H1 (cell line): ENCODE data around the gene SNTN. TPM values are rescaled to one million over a fixed set of nuclear protein-coding genes. Genes with fewer than 3 reads are reported as not detected.

Source experiments
- CTCF ChIA-PET: fragments of 300-600 bp; sonication (Branson Sonifier 250); formaldehyde crosslinking; loops from one replicate; lab custom pipeline; 2021; ENCODE audit not compliant: partially characterized antibody; lab: Charles Lee
- POLR2A ChIA-PET: fragments of 300-600 bp; sonication (Branson Sonifier 250); formaldehyde crosslinking; loops from one replicate; lab custom pipeline; 2021; ENCODE audit warnings: inconsistent platforms; ENCODE audit not compliant: partially characterized antibody; lab: Charles Lee
- DNase-seq, 2 experiments: peaks; one replicate each; pipeline versions ENCODE4 v3.0.0 to v3.0.0-alpha.2; 2010 to 2022; ENCODE audit warnings: low spot score in 2 of 2, low read depth in 1 of 2, mixed read lengths in 1 of 2
- FAIRE-seq: peaks from 2 replicates; lab custom pipeline; 2011; peaks lifted over from hg19 to GRCh38; lab: Jason Lieb, UNC
- H2AFZ ChIP-seq: 2 replicates; pipeline ENCODE4 v1.8.1; 2012; ENCODE audit warnings: low read length, inconsistent platforms
- H2AK5ac ChIP-seq: 2 replicates; pipeline ENCODE4 v1.6.1; 2013; ENCODE audit warnings: low read depth, low read length
- H2BK120ac ChIP-seq: replicated peaks from 2 replicates; pipeline ENCODE3; 2013; ENCODE audit warnings: low read depth, low read length, inconsistent platforms
- H2BK12ac ChIP-seq: 2 replicates; pipeline ENCODE4 v1.6.1; 2013; ENCODE audit warnings: low read depth, low read length
- H2BK15ac ChIP-seq: 2 replicates; pipeline ENCODE4 v1.6.1; 2013; ENCODE audit warnings: low read length
- H2BK20ac ChIP-seq: 2 replicates; pipeline ENCODE4 v1.6.1; 2013; ENCODE audit warnings: low read length
- H2BK5ac ChIP-seq: 2 replicates; pipeline ENCODE4 v1.6.1; 2013; ENCODE audit warnings: low read depth, low read length
- H3K14ac ChIP-seq: 2 replicates; pipeline ENCODE4 v1.6.1; 2013; ENCODE audit warnings: inconsistent platforms; ENCODE audit not compliant: insufficient read length
- H3K18ac ChIP-seq: 2 replicates; pipeline ENCODE4 v1.6.1; 2013; ENCODE audit warnings: low read length; ENCODE audit errors: extremely low read depth
- H3K23ac ChIP-seq: 2 replicates; pipeline ENCODE4 v1.6.1; 2013; ENCODE audit warnings: inconsistent platforms; ENCODE audit not compliant: insufficient read length
- H3K23me2 ChIP-seq: 2 replicates; pipeline ENCODE4 v1.6.1; 2013; ENCODE audit warnings: low read depth, low read length
- H3K27ac ChIP-seq: 2 replicates; pipeline ENCODE4 v1.6.1; 2011; ENCODE audit warnings: low read depth, low read length, inconsistent platforms
- H3K27me3 ChIP-seq, 4 experiments: replicated peaks in 1 of 4; 1 replicate in 1 of 4; 2 replicates in 3 of 4; pipeline versions ENCODE4 v1.6.1 to v1.8.1; 2011 to 2013; ENCODE audit warnings: low read length in 3 of 4, mild to moderate bottlenecking in 3 of 4, inconsistent platforms in 2 of 4, mixed read lengths in 2 of 4, moderate library complexity in 1 of 4; ENCODE audit not compliant: control insufficient read depth in 3 of 4, insufficient read depth in 3 of 4; ENCODE audit errors: extremely low read depth in 1 of 4
- H3K36me3 ChIP-seq, 4 experiments: 2 replicates each; pipeline versions ENCODE4 v1.6.1 to v1.8.1; 2011 to 2013; ENCODE audit warnings: mild to moderate bottlenecking in 4 of 4, low read length in 3 of 4, moderate library complexity in 2 of 4, control low read depth in 1 of 4, inconsistent platforms in 1 of 4; ENCODE audit not compliant: insufficient read depth in 4 of 4, control insufficient read depth in 2 of 4
- H3K4ac ChIP-seq: replicated peaks from 2 replicates; pipeline ENCODE3; 2013; ENCODE audit warnings: low read length, low read depth, mixed read lengths, inconsistent platforms; ENCODE audit not compliant: insufficient read length
- H3K4me1 ChIP-seq, 4 experiments: replicated peaks in 1 of 4; 1 replicate in 1 of 4; 2 replicates in 3 of 4; pipeline versions ENCODE4 v1.6.1 to v1.8.1; 2011 to 2013; ENCODE audit warnings: low read length in 3 of 4, inconsistent platforms in 2 of 4, mixed read lengths in 1 of 4; ENCODE audit not compliant: insufficient read depth in 4 of 4, control insufficient read depth in 3 of 4
- H3K4me2 ChIP-seq, 2 experiments: 2 replicates each; pipeline versions ENCODE4 v1.6.1 to v1.8.1; 2011 to 2013; ENCODE audit warnings: low read depth in 2 of 2, low read length in 2 of 2, control low read depth in 1 of 2, inconsistent platforms in 1 of 2, mild to moderate bottlenecking in 1 of 2; ENCODE audit not compliant: insufficient read depth in 1 of 2
- H3K4me3 ChIP-seq, 4 experiments: fragments of 200-600, 300-600 bp in 1 of 4; sonication (generic), shearing (Covaris generic), sonication (Bioruptor Twin) in 1 of 4; 2 replicates each; pipeline versions ENCODE4 v1.5.1 to v1.8.1; 2011 to 2016; ENCODE audit warnings: low read length in 4 of 4, low read depth in 3 of 4, control low read depth in 2 of 4, inconsistent platforms in 2 of 4, mild to moderate bottlenecking in 2 of 4, mixed read lengths in 1 of 4, moderate library complexity in 1 of 4; ENCODE audit not compliant: insufficient read depth in 2 of 4; ENCODE audit errors: extremely low read depth in 1 of 4
- H3K56ac ChIP-seq: replicated peaks from 2 replicates; pipeline ENCODE3; 2013; ENCODE audit warnings: low read depth, mild to moderate bottlenecking, mixed read lengths, low read length, inconsistent platforms; ENCODE audit not compliant: insufficient read length
- H3K79me1 ChIP-seq: 2 replicates; pipeline ENCODE4 v1.6.1; 2013; ENCODE audit warnings: low read depth, low read length, control low read depth
- H3K79me2 ChIP-seq, 2 experiments: 2 replicates each; pipeline versions ENCODE4 v1.6.1 to v1.8.1; 2012 to 2013; ENCODE audit warnings: low read length in 2 of 2, mild to moderate bottlenecking in 2 of 2, inconsistent platforms in 1 of 2; ENCODE audit not compliant: insufficient read depth in 2 of 2, control insufficient read depth in 1 of 2
- H3K9ac ChIP-seq, 4 experiments: replicated peaks in 1 of 4; 1 replicate in 1 of 4; 2 replicates in 3 of 4; pipeline versions ENCODE4 v1.6.1 to v1.8.1; 2011 to 2013; ENCODE audit warnings: low read depth in 3 of 4, low read length in 3 of 4, control low read depth in 2 of 4, mild to moderate bottlenecking in 2 of 4, moderate library complexity in 2 of 4, inconsistent platforms in 1 of 4; ENCODE audit errors: extremely low read depth in 1 of 4
- H3K9me3 ChIP-seq, 2 experiments: 2 replicates each; pipeline versions ENCODE4 v1.6.1 to v1.8.1; 2012 to 2013; ENCODE audit warnings: mild to moderate bottlenecking in 2 of 2, moderate library complexity in 2 of 2, control low read depth in 1 of 2, inconsistent platforms in 1 of 2, low read depth in 1 of 2, low read length in 1 of 2, mixed read lengths in 1 of 2; ENCODE audit not compliant: insufficient read depth in 2 of 2
- H4K20me1 ChIP-seq, 2 experiments: replicated peaks in 1 of 2; 2 replicates each; pipeline versions ENCODE3 to v1.8.1; 2011 to 2013; ENCODE audit warnings: inconsistent platforms in 2 of 2, low read length in 2 of 2, mild to moderate bottlenecking in 1 of 2; ENCODE audit not compliant: insufficient read depth in 2 of 2, control insufficient read depth in 1 of 2
- H4K5ac ChIP-seq: 2 replicates; pipeline ENCODE4 v1.6.1; 2013; ENCODE audit warnings: low read length, low read depth, mixed read lengths, inconsistent platforms; ENCODE audit not compliant: insufficient read length
- H4K8ac ChIP-seq: 2 replicates; pipeline ENCODE4 v1.8.0; 2013; ENCODE audit warnings: mild to moderate bottlenecking, moderate library complexity, low read length, inconsistent platforms; ENCODE audit not compliant: insufficient read depth; ENCODE audit errors: extremely low read depth
- H4K91ac ChIP-seq: replicated peaks from 2 replicates; pipeline ENCODE3; 2013; ENCODE audit warnings: low read length, mixed read lengths, inconsistent platforms; ENCODE audit not compliant: insufficient read length
- JUND ChIP-seq: IDR thresholded peaks from 2 replicates; pipeline ENCODE4 v1.6.1; 2011; ENCODE audit warnings: mild to moderate bottlenecking, improper control_type of control experiment, low read length
- KDM5A ChIP-seq: fragments of 200-600 bp; IDR thresholded peaks from 2 replicates; pipeline ENCODE4 v1.7.1; 2012; ENCODE audit warnings: mild to moderate bottlenecking, low read length, inconsistent platforms, mixed read lengths
- RAD21 ChIP-seq, 2 experiments: IDR thresholded peaks in 1 of 2; conservative IDR thresholded peaks in 1 of 2; 2 replicates each; pipeline ENCODE4 v1.6.1; 2011; ENCODE audit warnings: low read depth in 2 of 2, low read length in 2 of 2, improper control_type of control experiment in 1 of 2, inconsistent platforms in 1 of 2, mild to moderate bottlenecking in 1 of 2, moderate library complexity in 1 of 2
- TCF12 ChIP-seq: IDR thresholded peaks from 2 replicates; pipeline ENCODE4 v1.6.1; 2011; ENCODE audit warnings: low read depth, mild to moderate bottlenecking, low read length
- WGBS, 2 experiments: shearing (Covaris generic) in 1 of 2; methylation state at CpG; one replicate each; pipeline versions ENCODE4 v1.1.6 to v1.1.7; 2013 to 2015; ENCODE audit warnings: low lambda C conversion rate in 2 of 2, mixed read lengths in 2 of 2, inconsistent platforms in 1 of 2, low coverage in 1 of 2, missing lambda C conversion rate in 1 of 2; ENCODE audit not compliant: insufficient replicate concordance in 2 of 2, insufficient coverage in 1 of 2, insufficient read length in 1 of 2; ENCODE audit errors: extremely low coverage in 1 of 2, missing lambda C conversion rate in 1 of 2; 5-methylcytosine and 5-hydroxymethylcytosine counted together
- polyA plus RNA-seq, 7 experiments: library from polyadenylated mRNA; depleted of rRNA in 3 of 7; stranded (reverse) in 5 of 7; unstranded in 2 of 7; fragments of >200 nt in 5 of 7; fragments of 200-250 nt in 2 of 7; gene quantifications; 1 replicate in 5 of 7; 2 replicates in 1 of 7; 4 replicates in 1 of 7; pipeline versions ENCODE4 v1.2.1 to v1.2.3, GENCODE V29; 2011 to 2013; ENCODE audit warnings: missing spikeins in 2 of 7, mixed read lengths in 2 of 7
- total RNA-seq: library from RNA; stranded (reverse); fragmentation: NEBNext Ultra II Directional; extraction: Animal tissue kit (Norgen Biotek cat#: 25700); gene quantifications from 2 replicates; pipeline ENCODE4 v1.2.1, GENCODE V29; 2021

SNTN gene
- total and polyA plus RNA-seq, 2 of the 8 experiments (the other 6 are each of a cell fraction or from before 2014, with no cell fraction given): not detected

DNA sequence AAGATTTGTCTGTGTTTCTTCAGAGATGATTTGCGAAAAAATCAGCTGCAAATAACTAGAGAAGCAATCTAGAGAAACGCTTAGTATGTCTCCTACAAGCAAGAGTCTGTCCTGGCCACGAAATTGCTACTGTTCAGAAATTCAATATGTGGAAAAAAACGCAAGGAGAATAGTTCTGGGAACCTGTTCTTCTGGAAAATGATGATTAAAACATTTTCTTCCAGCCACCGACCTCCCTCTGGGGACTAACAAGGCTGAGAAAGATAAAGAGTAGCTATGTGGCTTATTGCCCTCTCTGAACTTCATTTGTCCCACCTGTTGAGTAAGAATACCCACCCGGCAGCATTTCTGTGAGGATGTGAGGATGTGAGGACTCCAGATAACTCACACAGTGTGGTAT, 31.6 kb downstream of the SNTN start:
- Histone ChIP-seq H3K23ac (no peak overlapping the region), H2BK20ac (no peak overlapping the region), H3K27me3 (no peaks in the 10 kb centered on the region), H2BK120ac (no peak overlapping the region), H3K4me1 (no peaks in the 10 kb centered on the region), H2AK5ac (no peak overlapping the region), H4K5ac (no peak overlapping the region), H3K36me3 (no peaks in the 10 kb centered on the region), H3K14ac (no peak overlapping the region), H3K4ac (no peak overlapping the region), H4K20me1 (no peaks in the 10 kb centered on the region), H2BK12ac (no peak overlapping the region), H3K9me3 (no peaks in the 10 kb centered on the region), H3K9ac (no peak overlapping the region), H2AFZ (no peak overlapping the region), H3K27ac (no peak overlapping the region), H4K91ac (no peak overlapping the region), H3K56ac (no peak overlapping the region), H2BK15ac (no peak overlapping the region), H3K79me1 (no peaks in the 10 kb centered on the region), H3K18ac (no peak overlapping the region), H3K79me2 (no peaks in the 10 kb centered on the region), H2BK5ac (no peak overlapping the region), H3K4me3 (no peak overlapping the region), H3K4me2 (no peak overlapping the region), H4K8ac (no peak overlapping the region), H3K23me2 (no peaks in the 10 kb centered on the region)
- TF ChIP-seq KDM5A (no peak), JUND (no peak), RAD21 (IDR thresholded peaks at IDR 0.05 in 1 of 2, conservative IDR thresholded peaks at IDR 0.05 in 1 of 2; ENCODE audit: low read depth in 2 of 2, low read length in 2 of 2) (no peak), TCF12 (no peak)
- POLR2A ChIA-PET: no interaction called here
- CTCF ChIA-PET: interaction anchor here (0.6 kb wide), 1 partner anchor 307 kb away, joined by 3 read pairs; no protein-coding TSS in a partner anchor
- FAIRE-seq: no peak
- WGBS, 2 experiments: 83% methylated on average over 6 of the region's 6 CpGs; no CpG with 5 or more reads in 1 of the 2 experiments
- no peak for DNase-seq
